ENCODE data around the gene C10orf88. TPM values are rescaled to one million over a fixed set of nuclear protein-coding genes. Genes with fewer than 3 reads are reported as not detected.

C10orf88 gene
- polyA plus RNA-seq, 3 donors = 2.2 to 2.9 (median 2.7) TPM

- Histone ChIP-seq H3K4me2 (replicated peaks; ENCODE audit: extremely low read depth, low read length, poor library complexity, severe bottlenecking) (no peak overlapping the region), H3K4me3 (replicated peaks in 1 of 3; ENCODE audit: low read depth in 2 of 3, low read length in 3 of 3) (no peak overlapping the region), H3K27ac (ENCODE audit: low read depth in 1 of 2, low read length in 2 of 2) (no peak overlapping the region), H2AFZ (ENCODE audit: insufficient read depth, low read depth, low read length, poor library complexity, severe bottlenecking) (no peak overlapping the region), H3K36me3 (replicated peaks in 1 of 2; ENCODE audit: control insufficient read depth in 1 of 2, insufficient read depth in 2 of 2, low read length in 2 of 2) (peaks cover 1 to 4% of the 10 kb centered on the region in 2 donors), H4K20me1 (ENCODE audit: insufficient read depth, low read length) (no peaks in the 10 kb centered on the region), H3K27me3 (ENCODE audit: control insufficient read depth in 2 of 2, insufficient read depth in 2 of 2, low read length in 2 of 2) (no peaks in the 10 kb centered on the region), H3K4me1 (ENCODE audit: control insufficient read depth in 1 of 2, insufficient read depth in 2 of 2, low read length in 2 of 2) (no peaks in the 10 kb centered on the region), H3K79me2 (ENCODE audit: insufficient read depth, low read length) (no peaks in the 10 kb centered on the region), H3K9ac (ENCODE audit: insufficient read depth, low read length, poor library complexity, severe bottlenecking) (no peak overlapping the region), H3K9me3 (replicated peaks in 1 of 2; ENCODE audit: control insufficient read depth in 1 of 2, insufficient read depth in 1 of 2, low read length in 2 of 2) (no peaks in the 10 kb centered on the region)
- TF ChIP-seq, protein P1, sequence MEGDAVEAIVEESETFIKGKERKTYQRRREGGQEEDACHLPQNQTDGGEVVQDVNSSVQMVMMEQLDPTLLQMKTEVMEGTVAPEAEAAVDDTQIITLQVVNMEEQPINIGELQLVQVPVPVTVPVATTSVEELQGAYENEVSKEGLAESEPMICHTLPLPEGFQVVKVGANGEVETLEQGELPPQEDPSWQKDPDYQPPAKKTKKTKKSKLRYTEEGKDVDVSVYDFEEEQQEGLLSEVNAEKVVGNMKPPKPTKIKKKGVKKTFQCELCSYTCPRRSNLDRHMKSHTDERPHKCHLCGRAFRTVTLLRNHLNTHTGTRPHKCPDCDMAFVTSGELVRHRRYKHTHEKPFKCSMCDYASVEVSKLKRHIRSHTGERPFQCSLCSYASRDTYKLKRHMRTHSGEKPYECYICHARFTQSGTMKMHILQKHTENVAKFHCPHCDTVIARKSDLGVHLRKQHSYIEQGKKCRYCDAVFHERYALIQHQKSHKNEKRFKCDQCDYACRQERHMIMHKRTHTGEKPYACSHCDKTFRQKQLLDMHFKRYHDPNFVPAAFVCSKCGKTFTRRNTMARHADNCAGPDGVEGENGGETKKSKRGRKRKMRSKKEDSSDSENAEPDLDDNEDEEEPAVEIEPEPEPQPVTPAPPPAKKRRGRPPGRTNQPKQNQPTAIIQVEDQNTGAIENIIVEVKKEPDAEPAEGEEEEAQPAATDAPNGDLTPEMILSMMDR (IDR thresholded peaks at IDR 0.05) = no peak
- Mint-ChIP-seq H3K27me3 (ENCODE audit: low read depth in 3 of 3) (no peaks in the 10 kb centered on the region), H3K27ac (no peak overlapping the region), H3K4me3 (no peak overlapping the region), H3K9me3 (no peaks in the 10 kb centered on the region), H3K4me1 (no peaks in the 10 kb centered on the region), H3K36me3 (peaks cover 13 to 24% of the 10 kb centered on the region in 2 donors)
- no peak for DNase-seq
- intact Hi-C loops (cut with micrococcal nuclease) = no loop called here
- 50% methylated on average over 1 of the region's 6 CpGs for WGBS (ENCODE audit: insufficient coverage)
Observed at GRCh38 chr10:122931088-122931906, 22.7 kb downstream of the C10orf88 start.

DNA sequence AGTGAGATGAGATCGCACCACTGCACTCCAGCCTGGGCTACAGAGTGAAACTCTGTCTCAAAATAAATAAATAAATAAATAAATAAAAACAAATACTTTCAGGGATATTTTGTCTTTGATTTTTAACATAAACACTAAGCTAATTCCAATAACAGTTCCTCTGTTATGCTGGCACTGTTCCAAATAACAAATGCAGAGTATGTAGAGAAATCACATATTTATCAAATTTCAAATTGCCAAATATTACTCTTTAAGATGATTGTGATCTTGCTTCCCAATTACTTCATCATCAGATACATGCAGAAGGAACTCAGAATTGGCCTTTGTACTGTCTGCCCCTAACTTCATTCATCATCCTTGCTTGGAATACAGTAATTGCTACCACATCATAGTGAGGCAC, 23.9 kb downstream of the C10orf88 start:
- H3K4me3 ChIP-seq (replicated peaks in 1 of 3; ENCODE audit: low read depth in 2 of 3, low read length in 3 of 3) = no peak overlapping the region
- no peaks in the 10 kb centered on the region for H3K27me3 ChIP-seq (ENCODE audit: control insufficient read depth in 2 of 2, insufficient read depth in 2 of 2, low read length in 2 of 2)
- no CpG with 5 or more reads among the region's 1 CpG for WGBS (ENCODE audit: insufficient coverage)
- no peak overlapping the region for H3K9ac ChIP-seq (ENCODE audit: insufficient read depth, low read length, poor library complexity, severe bottlenecking)
- H3K9me3 Mint-ChIP-seq = no peaks in the 10 kb centered on the region
- peaks cover 8 to 18% of the 10 kb centered on the region in 2 donors for H3K36me3 Mint-ChIP-seq
- H3K27ac Mint-ChIP-seq = no peak overlapping the region
- H3K36me3 ChIP-seq (replicated peaks in 1 of 2; ENCODE audit: control insufficient read depth in 1 of 2, insufficient read depth in 2 of 2, low read length in 2 of 2) = no peaks in the 10 kb centered on the region
- no peaks in the 10 kb centered on the region for H3K27me3 Mint-ChIP-seq (ENCODE audit: low read depth in 3 of 3)
- no peaks in the 10 kb centered on the region for H4K20me1 ChIP-seq (ENCODE audit: insufficient read depth, low read length)
- H3K27ac ChIP-seq (ENCODE audit: low read depth in 1 of 2, low read length in 2 of 2) = no peak overlapping the region
- no peaks in the 10 kb centered on the region for H3K4me1 Mint-ChIP-seq
- no peak overlapping the region for H3K4me2 ChIP-seq (replicated peaks; ENCODE audit: extremely low read depth, low read length, poor library complexity, severe bottlenecking)
- no peak overlapping the region for H3K4me3 Mint-ChIP-seq
- TF ChIP-seq, protein P1 (IDR thresholded peaks at IDR 0.05) = no peak
- intact Hi-C loops (cut with micrococcal nuclease) = no loop called here
- H3K4me1 ChIP-seq (ENCODE audit: control insufficient read depth in 1 of 2, insufficient read depth in 2 of 2, low read length in 2 of 2) = no peaks in the 10 kb centered on the region
- DNase-seq = no peak
- H2AFZ ChIP-seq (ENCODE audit: insufficient read depth, low read depth, low read length, poor library complexity, severe bottlenecking) = no peak overlapping the region
- H3K79me2 ChIP-seq (ENCODE audit: insufficient read depth, low read length) = no peaks in the 10 kb centered on the region
- H3K9me3 ChIP-seq (replicated peaks in 1 of 2; ENCODE audit: control insufficient read depth in 1 of 2, insufficient read depth in 1 of 2, low read length in 2 of 2) = no peaks in the 10 kb centered on the region
